GM19468 (cell line): ENCODE data around the gene ICOSLG.
"Not testable (repeated sequence)": the region's sequence is repeated elsewhere in the genome, so short reads cannot be mapped to it uniquely, and the experiment has no call there.

Experiments used
- ATAC-seq: cut with Tn5 transposase; IDR thresholded peaks from one replicate; pipeline ENCODE4 v1.9.1; 2021; ENCODE audit warnings: mild to moderate bottlenecking, moderate library complexity, moderate number of reproducible peaks; ENCODE audit not compliant: unreplicated experiment; ENCODE audit errors: extremely low read depth

The ICOSLG gene

DNA sequence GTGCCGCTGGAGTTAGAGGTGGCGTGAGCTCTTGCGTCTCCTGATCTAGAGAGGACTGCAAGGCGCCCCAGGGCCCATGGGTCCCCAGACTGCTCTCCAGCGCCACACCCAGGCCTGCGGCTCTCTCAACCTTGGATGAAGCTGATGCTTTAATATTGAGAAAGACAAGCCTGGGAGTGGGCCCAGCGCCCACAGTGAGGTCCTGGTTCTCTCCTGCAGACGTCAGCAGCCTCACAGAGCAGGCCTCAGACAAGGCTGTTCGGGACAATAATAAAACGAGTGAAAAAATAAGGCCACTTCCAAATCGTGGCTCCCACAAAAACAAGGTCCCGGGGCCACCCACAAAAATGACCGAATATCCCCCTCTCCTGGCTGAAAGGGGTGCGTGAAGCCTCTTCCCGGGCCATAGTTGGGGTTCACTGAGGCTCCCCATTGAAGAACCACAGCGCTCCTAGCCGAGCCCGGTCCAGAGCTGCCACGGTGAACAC, 27.0 kb upstream of the ICOSLG start:
- ATAC-seq = no peak

DNA sequence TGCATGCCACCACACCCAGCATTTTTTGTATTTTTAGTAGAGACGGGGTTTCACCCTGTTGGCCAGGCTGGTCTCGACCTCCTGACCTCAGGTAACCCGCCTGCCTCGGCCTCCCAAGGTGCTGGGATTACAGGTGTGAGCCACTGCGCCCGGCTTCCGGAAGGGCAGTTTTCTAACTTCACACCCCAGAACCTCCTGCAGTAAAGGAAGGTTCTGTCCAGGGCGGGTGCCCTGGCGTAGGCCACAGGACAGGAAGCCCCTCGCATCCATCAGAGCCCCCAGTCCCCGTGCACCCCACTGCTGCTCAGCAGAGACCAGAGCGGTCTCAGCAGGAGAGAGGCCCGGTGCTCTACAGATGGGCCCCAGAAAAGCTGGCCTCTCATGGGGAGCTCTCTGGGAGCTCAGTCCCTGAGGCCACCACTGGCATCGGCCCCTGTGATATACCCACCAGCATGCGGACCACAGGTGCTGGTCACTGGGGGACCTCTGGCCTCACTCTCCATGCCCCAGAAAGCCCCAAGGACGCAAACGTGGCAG, 25.1 kb upstream of the ICOSLG start:
- no peak for ATAC-seq

DNA sequence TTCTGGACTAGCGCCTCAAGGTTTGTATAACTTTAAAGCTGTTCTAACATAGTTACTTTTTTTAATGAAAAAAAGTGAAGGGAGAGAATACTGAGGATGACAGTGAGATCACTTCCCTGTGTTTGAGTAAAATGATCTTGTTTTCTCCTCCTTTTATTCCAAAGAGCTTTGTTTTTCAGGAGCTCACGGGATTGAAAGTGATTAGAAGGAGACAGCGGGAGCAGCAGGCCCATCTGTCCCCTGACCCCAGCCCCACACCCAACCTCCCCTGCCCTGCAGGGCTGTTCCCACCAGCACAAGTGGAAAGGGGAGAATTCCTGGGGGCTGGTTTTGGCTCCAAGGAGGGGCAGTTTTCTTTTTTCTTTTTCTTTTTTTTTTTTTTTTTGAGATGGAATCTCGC, 23.0 kb upstream of the ICOSLG start:
- no peak for ATAC-seq

DNA sequence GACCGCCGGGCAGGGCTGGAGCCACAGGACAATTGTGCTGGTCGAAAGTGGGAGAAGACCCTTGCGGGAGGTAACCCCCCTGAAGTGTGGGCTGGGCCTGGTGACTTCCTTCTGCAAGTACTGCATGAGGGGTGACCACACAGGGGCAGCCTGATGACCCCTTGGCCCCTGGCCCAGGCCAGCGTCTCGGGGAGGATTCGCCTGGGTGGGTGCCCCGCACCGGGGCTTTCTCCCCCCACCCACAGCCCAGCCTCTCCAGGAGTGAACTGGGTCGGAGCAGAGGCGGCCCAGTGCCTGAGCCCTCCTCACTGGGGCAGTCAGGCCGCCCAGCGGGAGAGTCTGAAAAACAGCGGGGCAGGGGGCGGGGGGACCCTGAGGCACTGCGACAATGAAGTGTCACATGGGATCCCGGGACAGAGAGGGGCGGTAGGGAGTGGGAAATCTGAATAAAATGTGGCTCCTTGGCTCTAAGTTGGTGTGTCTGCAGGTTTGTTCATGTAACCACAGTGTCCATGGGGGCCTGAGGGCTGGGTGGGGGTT, 22.5 kb upstream of the ICOSLG start:
- ATAC-seq = no peak

DNA sequence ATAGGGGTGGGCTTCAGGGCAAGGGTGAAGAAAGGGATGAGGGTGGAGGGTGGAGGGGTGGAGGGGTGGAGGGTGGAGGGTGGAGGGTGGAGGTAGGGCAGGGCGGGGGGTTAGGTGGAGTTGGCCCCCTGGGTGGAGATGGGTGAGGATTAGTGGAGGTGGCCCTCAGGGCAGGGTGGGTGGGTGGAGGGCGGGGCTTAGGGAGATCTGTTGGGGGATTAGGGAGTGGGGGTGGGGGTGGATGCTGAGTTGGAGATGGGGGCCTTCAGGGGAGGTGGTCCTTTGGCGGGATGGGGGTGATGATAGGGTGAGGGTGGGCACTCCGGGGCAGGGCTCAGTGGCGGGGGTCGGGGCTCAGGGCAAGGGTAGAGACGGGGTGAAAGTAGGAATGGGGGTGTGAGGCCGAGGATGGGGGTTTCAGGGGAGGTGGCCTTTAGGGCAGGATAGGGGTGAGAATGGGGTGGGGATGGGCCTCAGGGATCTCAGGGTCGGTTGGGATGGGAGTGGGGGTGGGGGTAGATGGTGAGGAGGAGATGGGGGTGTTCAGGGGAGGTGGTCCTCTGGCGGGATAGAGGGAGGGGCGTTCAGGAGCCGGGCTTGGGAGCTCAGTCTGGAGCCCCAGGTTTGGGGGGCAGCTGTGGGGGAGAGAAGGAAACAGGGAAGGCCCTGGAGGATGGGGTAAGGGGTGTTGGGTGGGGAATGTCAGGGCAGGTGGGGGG, 21.8 kb upstream of the ICOSLG start:
- no peak for ATAC-seq

DNA sequence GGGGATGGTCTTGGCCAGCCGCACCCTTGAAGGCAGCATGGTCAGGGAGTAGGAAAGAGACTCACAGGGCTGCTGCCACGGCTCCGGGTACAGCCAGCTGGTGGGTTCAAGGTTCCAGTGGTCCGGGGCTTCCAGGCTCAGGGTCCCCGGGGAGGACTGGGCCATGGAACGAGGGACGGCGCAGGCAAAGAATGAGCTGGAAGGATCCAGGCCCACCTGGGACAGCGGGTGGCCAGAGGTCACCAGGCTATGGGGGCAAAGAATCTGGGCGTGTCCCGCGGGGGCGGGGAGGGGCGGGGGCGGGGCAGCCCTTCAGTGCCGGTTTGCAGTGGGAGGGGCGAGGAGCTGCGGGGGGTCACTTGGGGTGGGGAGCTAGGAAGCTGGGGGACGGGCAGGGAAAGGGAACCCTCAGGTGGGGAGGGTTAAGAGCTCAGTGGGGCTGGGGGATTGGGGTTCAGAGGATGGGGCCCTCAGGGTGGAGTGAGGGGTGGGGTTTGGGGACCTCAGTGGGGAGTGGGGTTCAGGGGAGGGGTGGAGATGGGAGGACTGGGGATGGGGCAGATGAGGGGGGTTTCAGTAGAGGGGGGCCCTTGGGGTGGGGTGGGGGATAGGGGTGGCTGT, 21.0 kb upstream of the ICOSLG start, which contains the start of gene DNMT3L:
DNMT3L (minus strand) TSS at position 223 of the 621 bp plus-strand sequence. CDS start 638 bp downstream, outside the sequence.
- ATAC-seq = no peak

DNA sequence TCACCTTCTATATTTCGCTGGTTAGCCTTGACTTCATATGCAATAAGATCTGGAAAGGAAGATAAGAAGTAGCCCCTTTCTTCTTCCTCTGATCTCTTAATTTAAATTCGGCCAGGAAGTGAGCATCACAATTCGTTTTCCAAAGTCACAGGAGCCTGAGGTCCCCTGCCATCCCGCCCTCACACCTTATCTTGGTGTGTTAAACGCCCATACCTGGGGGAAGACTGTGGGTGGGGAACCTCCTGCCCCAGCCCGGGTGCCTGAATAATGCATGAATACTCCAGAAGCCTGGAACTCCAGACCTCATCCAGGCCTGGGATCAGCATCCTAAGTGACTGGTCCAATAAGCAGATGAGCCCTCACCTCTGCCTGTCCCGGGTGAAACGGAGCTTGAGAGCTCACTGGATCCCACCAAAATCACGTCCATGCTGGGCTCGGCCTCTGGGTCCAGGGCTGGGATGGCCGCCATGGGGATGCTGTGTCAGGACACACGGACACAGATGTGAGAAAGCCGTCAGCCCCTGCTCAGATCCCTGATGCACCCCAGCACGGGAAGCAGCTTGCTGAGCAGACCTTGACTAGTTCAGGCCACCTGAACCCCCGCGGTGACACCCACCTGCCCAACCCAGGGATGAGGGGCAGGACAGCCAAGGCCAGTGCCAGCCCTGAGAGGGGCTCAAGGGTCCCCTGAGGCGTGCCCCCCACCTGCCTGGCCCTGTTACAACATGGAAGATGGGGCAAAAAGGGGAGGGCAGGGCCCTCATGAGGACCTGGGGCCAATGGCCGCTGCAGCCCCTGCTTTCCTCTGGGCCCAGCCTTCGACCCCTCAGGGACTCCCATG, 20.3 kb upstream of the ICOSLG start:
- no peak for ATAC-seq

DNA sequence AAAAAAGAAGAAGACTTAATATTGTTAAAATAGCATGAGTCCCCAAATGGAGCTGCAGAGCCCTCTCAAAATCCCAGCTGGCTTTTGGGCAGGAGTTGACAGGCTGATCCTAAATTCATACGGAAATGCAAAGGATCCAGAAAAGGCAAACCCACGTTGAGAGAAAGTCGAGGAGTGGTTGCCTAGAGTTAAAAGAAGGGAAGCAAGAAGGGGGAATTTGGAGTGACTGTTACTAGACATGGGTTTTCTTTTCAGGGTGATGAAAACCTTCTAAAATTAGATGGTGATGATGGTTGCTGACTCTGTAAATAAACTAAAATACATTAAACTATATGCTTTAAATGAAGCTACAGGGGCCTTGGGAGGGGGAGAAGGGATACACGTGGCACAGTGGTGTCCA, 19.3 kb upstream of the ICOSLG start:
- no peak for ATAC-seq

DNA sequence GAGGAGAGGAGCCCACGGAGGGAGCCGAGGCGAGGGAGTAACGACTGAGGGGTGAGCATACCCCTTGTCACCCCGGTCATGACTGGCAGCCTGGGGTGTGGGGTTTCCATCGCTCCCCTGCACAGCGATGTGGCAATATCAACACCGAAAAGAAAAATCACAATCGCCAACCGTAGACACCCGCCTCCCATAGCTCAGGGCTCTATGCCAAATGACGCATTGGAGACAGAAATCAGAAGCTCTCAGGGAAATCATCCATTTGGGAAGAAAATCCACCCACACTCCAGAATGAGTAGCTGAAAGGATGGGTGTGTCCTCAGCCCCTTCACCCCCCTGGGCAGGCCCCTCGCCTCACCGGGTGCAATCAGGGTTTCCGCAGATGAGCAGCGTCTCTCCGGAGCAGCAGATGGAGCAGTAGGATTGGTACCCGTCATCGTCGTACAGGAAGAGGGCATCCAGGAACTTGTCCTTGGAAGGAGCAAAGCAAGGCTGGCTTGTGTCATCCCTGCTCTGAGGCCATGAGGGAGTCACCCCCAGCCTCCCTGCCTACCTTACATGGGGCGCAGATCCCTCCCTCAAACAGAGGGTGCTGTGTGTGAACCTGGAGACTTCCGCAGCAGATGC, 18.5 kb upstream of the ICOSLG start:
- ATAC-seq = no peak

DNA sequence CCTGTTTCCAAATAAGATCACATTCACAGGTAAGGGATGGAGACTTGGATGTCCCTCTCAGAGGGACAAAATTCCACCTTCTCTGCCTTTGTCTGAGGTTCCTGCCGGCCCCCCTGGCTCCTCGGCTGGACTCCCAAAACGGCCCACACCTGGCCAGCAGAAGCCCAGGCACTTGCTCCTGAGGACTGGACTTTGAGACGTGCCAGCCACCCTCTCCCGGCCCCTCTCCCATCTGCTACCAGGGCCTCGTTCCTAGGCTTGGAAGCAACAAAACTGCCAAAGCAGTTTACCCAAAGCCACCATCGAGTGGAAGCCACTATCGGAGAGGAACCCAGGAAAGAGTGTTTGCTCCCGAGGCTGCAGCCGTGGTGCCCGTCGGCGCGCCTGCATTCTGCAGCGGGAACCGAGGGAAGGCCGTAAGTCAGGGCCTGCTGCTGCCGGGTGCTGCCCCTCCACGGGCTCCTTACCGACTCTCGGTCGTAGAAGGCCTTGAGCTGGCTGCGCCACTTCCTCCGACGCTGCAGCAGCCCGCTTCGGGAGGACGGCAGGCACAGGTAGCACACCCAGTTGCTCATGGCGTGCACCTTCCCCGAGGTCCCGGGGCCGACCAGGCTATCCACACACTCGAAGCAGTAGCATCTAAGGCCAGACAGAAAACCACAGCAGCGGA, 17.4 kb upstream of the ICOSLG start:
- ATAC-seq = no peak

DNA sequence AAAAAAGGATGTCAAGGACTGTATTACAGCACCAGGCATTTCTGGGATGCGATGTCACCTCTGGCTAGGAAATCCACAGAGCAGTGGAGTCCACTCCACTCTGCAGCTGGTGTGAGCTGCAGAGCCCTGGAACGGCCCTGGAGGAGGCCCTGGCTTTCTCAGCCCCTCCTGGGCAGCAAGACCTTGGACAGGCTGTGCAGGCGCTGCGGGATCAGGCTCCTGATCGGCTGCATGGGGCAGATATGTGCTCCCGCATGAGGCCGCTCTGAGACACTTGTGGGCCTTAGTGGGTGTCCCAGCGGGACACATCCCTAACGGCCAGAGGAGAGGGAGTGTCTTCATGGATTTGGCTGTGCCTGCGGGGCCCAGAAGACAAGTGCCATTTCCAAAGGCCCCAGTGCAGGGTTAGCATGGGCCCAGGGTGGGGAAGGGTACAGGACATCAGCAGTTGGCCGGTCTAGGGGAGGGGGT, 14.8 kb upstream of the ICOSLG start:
- no peak for ATAC-seq

DNA sequence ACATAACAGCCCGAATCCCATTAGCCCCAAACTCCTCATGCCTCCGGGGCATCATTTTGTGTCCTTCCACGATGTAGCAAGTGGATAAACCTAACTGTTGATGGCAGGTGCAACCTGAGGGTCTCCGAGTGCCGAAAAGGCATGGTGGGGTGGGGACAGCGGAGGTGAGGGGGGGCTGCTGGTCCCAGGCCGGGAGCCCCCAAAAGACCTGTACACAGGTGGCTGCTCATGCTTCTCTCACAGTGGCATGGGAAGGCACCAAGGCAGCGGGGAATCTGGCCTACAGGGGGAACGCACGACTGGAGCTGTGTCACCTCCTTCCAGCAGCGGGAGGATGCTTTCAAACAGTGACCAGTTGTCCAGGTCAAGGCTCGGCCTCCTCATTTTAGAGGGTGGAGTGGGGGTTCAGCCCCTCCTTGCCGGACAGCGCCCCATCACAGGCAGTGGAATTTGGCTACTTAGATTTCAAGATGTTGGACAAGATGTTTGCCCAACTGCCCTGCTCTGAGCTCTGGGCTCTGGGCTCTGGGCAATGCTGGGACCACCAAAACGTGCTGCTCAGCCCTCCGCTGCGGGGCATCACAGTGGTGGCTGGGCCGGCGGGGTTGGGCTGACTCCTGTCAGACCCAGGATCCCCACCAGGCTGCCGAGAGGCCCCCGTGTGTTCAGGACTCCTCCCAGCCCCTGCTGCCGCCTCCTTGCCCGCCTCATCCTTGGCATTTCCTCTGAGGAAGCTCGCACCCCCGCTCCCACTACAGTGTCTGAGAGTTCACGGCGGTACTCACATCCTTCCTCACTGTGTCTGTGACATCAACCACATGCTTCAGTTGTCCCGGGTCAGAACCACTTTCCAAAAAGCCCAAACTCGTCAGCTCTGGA, 13.3 kb upstream of the ICOSLG start:
- ATAC-seq = no peak

DNA sequence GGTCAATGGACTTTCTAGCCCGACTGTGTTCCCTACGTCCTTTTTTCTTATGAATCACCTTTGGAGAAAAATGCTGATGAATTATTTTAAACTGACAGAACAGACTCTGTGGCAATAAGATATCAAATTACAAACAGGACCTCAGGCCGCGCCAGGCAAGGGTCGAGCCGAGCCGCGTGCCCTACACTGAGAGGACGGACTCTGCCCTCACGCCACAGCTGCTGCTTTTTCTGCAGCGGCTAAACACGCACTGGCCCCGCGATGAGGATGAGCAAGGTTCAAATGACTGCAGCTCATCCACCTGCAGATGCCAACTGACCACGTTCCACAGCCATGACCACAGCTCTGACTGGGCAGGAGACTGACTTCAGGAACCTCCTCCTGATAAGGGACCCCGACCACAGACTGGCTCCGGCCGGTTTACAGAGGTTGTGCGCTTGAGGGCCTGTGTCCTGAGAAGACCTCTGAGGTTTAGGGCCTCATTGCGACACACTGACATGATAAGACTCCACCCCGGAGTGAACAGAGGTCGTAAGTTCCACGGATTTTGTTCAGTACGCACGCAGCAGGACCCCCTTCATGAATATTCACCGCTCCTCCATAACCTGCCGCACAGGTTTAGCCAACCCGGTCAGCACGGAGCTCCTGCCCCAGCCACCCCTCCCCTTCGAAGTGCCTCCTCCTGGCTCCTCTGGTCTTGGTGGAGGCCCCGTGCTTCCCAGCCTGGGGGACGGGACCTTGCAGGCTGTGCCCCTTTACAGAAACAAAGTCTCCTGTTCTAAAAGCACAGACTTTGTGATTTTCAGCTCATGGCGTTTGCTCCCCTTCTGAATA, 8.7 kb upstream of the ICOSLG start:
- ATAC-seq = not testable (repeated sequence)

DNA sequence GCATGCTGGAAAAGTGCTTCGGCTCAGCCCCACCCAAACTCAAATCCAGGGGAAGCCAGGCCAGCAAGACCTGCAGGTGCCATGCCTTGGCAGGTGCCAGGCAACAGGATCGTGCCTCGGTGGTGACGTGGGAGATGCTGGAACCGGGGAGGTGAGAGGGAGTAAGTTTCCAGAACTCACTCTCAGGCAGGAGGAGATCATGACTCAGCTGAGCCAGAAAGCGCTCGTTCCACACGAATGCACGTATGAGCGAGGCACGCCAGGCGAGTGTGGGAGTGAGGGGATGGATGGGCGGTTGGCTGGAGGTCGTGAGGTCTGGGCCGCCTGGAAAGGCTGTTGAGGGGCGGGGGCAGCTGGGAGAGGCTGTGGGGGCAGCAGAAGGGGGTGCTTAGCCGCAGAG, 7.2 kb upstream of the ICOSLG start:
- not testable (repeated sequence) for ATAC-seq

DNA sequence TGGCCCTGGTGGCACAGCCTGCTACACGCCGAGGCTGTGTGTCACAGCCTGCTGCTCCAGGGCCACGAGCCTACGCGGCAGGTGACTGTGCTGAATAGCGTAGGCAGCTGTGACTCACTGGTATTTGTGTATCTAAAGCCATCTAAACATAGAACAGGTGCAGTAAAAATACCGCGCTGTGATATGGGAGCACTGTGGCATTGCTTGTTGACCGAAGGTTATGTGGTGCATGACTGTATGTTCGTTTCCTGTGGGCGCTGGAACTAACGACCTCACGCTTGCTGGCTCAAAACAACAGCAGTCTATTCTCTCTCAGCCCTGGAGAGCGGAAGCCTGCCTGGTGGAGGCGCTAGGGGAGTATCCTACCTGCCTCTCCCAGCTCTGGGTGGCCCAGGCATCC, 3.2 kb upstream of the ICOSLG start:
- ATAC-seq = peak; percentile 37

DNA sequence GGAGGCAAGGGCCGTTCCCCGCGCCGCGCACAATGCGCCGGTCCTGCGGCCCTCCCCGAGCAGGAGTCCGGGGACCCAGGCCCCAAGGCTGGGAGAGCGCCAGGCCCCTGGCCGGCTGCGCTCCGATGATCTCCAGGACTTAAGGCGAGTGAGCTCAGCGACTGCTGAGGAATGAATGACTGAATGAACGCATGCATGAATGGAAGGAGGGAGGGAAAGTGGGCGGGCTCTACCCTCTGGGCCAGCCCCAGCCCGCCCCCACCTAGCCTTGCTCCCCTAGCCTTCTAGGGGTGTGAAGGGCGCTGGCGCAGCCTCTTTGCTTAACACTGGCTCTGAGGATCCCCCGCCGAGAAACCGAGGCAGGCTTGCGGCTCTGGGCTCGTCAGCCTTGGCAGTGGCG, 538 bp upstream of the ICOSLG start:
- not testable (repeated sequence) for ATAC-seq

DNA sequence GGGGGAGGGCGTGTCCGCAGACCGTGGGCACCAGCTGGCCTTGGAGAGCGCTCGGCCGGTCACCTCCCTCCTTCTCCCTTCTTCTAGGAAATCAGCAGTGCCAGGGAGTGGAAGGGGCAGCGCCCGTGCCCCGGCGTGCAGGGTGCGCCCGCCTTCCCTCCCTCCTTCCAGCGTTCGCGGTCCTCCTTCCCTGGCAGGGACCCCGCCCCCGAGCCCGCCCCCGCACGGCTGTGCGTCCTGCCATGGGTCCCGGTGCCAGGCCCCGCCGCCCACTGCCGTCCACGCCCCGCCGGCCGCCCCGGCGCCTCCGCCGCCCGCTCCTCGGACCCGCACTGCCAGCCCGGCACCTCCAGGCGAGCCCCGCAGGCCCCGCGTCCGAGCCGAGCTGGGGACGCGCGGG, 390 bp downstream of the ICOSLG start:
- ATAC-seq = not testable (repeated sequence)
